Measurements from ENCODE around the gene NIT2. TPM values are rescaled to one million over a fixed set of nuclear protein-coding genes. Genes with fewer than 3 reads are reported as not detected.

NIT2 gene
- total and polyA plus RNA-seq, 9 of the 15 experiments (the other 6 are each of a cell fraction or from before 2014, with no cell fraction given): 11.4 to 62.2 (median 22.1) TPM

DNA sequence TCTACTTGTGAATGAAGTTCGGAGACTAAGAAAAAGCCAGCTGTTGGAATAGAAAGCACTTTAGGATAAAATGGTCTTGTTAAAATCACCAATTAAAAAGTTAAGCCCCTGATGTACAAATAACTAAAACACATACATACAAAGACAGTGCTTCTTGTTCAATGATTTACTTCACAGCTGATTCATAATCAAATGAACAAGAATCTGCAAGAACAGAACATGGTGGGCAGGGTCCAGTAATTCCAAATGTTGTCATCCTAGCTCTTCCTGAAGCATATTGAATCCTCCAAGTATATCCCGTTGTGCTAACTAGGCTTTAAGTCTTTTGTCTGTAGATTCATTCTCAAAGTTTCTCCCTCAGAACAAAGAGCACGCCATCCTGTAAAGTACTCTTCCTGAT lies 24.5 kb downstream of the NIT2 start:
- H3K4me1 ChIP-seq (replicated peaks in 1 of 2; ENCODE audit: control insufficient read depth in 2 of 2, insufficient read depth in 2 of 2, low read length in 2 of 2): no peaks in the 10 kb centered on the region; a peak in 2 of 5 replicates
- H3K36me3 ChIP-seq (ENCODE audit: control insufficient read depth, insufficient read depth, low read length): peaks cover 10% of the 10 kb centered on the region
- H4K20me1 ChIP-seq (replicated peaks; ENCODE audit: control insufficient read depth, insufficient read depth, low read length): no peaks in the 10 kb centered on the region
- POLR2A ChIA-PET: interaction anchor here (0.8 kb wide), 1 partner anchor 9 kb away, joined by 3 read pairs; no protein-coding TSS in a partner anchor
- WGBS (ENCODE audit: insufficient coverage, low coverage, missing lambda C conversion rate): 89% methylated on average over 3 of the region's 3 CpGs
- H3K4me3 ChIP-seq: no peak overlapping the region
- intact Hi-C loops (cut with micrococcal nuclease) (no loop called here), in situ Hi-C loops (cut with MboI) (no loop called here)
- no peak overlapping the region for H3K27ac ChIP-seq (ENCODE audit: extremely low read depth, low read depth, low read length)
- H2AFZ ChIP-seq (ENCODE audit: low read depth, low read length): no peak overlapping the region
- no peaks in the 10 kb centered on the region for H3K27me3 ChIP-seq (ENCODE audit: control insufficient read depth in 2 of 2, insufficient read depth in 2 of 2, low read length in 2 of 2)
- DNase-seq (ENCODE audit: extremely low read depth in 1 of 4, low spot score in 3 of 4) (no peak), FAIRE-seq (no peak), ATAC-seq (no peak)
- no peaks in the 10 kb centered on the region for H3K79me2 ChIP-seq (ENCODE audit: control insufficient read depth, insufficient read depth, low read length)
- no peaks in the 10 kb centered on the region for H3K9me1 ChIP-seq (ENCODE audit: control insufficient read depth, insufficient read depth, low read length)
- no peak overlapping the region for H3K9ac ChIP-seq (ENCODE audit: insufficient read depth in 1 of 2, low read depth in 2 of 2, low read length in 2 of 2)
- CTCF ChIA-PET (ENCODE audit: low intra/inter-chr PET ratio): no interaction called here
- no TSS peak for BruUV-seq (replicated peaks)
- no peaks in the 10 kb centered on the region for H3K9me3 ChIP-seq (replicated peaks; ENCODE audit: control insufficient read depth, insufficient read depth, low read depth, low read length)
- no peak overlapping the region for H3K4me2 ChIP-seq (ENCODE audit: insufficient read depth, low read length)
- TF ChIP-seq MBD2 (IDR thresholded peaks at IDR 0.05; ENCODE audit: borderline replicate concordance, low read depth): no peak
- TF ChIP-seq ATF1 (CRISPR knock-in tag; IDR thresholded peaks at IDR 0.05): no peak
- TF ChIP-seq ATF1 (tag; IDR thresholded peaks at IDR 0.05): no peak
- no peak for TF ChIP-seq RNF2 (IDR thresholded peaks at IDR 0.05)
- TF ChIP-seq ZNF589 (CRISPR knock-in tag; IDR thresholded peaks at IDR 0.05; ENCODE audit: low read depth): no peak
- TF ChIP-seq GABPA (tag; conservative IDR thresholded peaks at IDR 0.05; ENCODE audit: low read depth): no peak
- no peak for TF ChIP-seq ZNF584 (CRISPR knock-in tag; IDR thresholded peaks at IDR 0.05; ENCODE audit: low read depth)
- no peak for TF ChIP-seq PHB2 (IDR thresholded peaks at IDR 0.05; ENCODE audit: low read depth)
- TF ChIP-seq NFRKB (IDR thresholded peaks at IDR 0.05; ENCODE audit: low read depth): no peak
- TF ChIP-seq ZBTB34 (CRISPR knock-in tag; IDR thresholded peaks at IDR 0.05): no peak
- TF ChIP-seq GABPB1 (CRISPR knock-in tag; IDR thresholded peaks at IDR 0.05): no peak
- TF ChIP-seq MEF2A (IDR thresholded peaks at IDR 0.05; ENCODE audit: control insufficient read depth, low read depth, low read length): no peak
- TF ChIP-seq TEAD2 (tag; IDR thresholded peaks at IDR 0.05): no peak
- no peak for TF ChIP-seq ZFP91 (CRISPR knock-in tag; IDR thresholded peaks at IDR 0.05)
- TF ChIP-seq HNRNPUL1 (IDR thresholded peaks at IDR 0.05; ENCODE audit: low read length): no peak
- no peak for TF ChIP-seq NR0B1 (IDR thresholded peaks at IDR 0.05; ENCODE audit: partially characterized antibody)
- TF ChIP-seq AFF1 (IDR thresholded peaks at IDR 0.05; ENCODE audit: low read depth in 1 of 2, partially characterized antibody in 2 of 2): no peak
